Motor neuron (in vitro differentiated cells): Measurements from ENCODE around the gene CBLN4. TPM values are rescaled to one million over a fixed set of nuclear protein-coding genes. Genes with fewer than 3 reads are reported as not detected.

ENCODE experiments used
- ATAC-seq, 8 experiments: fragments of 200-7000 bp; cut with Tn5 transposase; replicated peaks in 6 of 8; 2 replicates each; pipeline ENCODE4 v1.8.0; 2021; ENCODE audit warnings: mild to moderate bottlenecking in 8 of 8, moderate library complexity in 8 of 8
- H3K27ac ChIP-seq, 2 donors: fragments of 250-450 bp; sonication (Bioruptor Pico); 2 replicates each; pipeline ENCODE4 v1.9.0; 2021; ENCODE audit warnings: antibody characterized with exemption in 2 of 2, mild to moderate bottlenecking in 2 of 2, moderate library complexity in 1 of 2
- H3K4me1 ChIP-seq, 2 donors: fragments of 250-450 bp; sonication (Bioruptor Pico); replicated peaks in 1 of 2; 2 replicates each; pipeline ENCODE4 v1.6.1; 2021; ENCODE audit warnings: antibody characterized with exemption in 2 of 2, mild to moderate bottlenecking in 2 of 2, moderate library complexity in 1 of 2
- H3K4me3 ChIP-seq, 5 donors: fragments of 250-450 bp; sonication (Bioruptor Pico); 2 replicates each; pipeline ENCODE4 v1.9.0; 2021; ENCODE audit warnings: antibody characterized with exemption in 5 of 5, mild to moderate bottlenecking in 5 of 5, moderate library complexity in 4 of 5
- WGBS, 10 experiments: fragments of 450-650 bp; shearing (Covaris generic); methylation state at CpG; one replicate each; pipeline ENCODE4 v1.0.0; 2022; 5-methylcytosine and 5-hydroxymethylcytosine counted together
- in situ Hi-C, 9 experiments: fragments of 400-800 bp; cut with MboI; loops; one replicate each; pipeline ENCODE4 v1.15.0; 2021; ENCODE audit warnings: low sequenced_read_pairs in 9 of 9, low pct_unique_long_range_greater_than_20kb in 2 of 9; ENCODE audit not compliant: unreplicated experiment in 9 of 9
- total RNA-seq, 8 experiments: library from RNA; unstranded; fragments of 300-600 nt; gene quantifications; 2 replicates each; pipeline versions ENCODE4 v1.2.3 to v1.2.4, GENCODE V29; 2022

The CBLN4 gene
- total RNA-seq, 8 experiments from 2014 or later: 0.10 to 0.76 (median 0.30) TPM; not detected in 2

DNA sequence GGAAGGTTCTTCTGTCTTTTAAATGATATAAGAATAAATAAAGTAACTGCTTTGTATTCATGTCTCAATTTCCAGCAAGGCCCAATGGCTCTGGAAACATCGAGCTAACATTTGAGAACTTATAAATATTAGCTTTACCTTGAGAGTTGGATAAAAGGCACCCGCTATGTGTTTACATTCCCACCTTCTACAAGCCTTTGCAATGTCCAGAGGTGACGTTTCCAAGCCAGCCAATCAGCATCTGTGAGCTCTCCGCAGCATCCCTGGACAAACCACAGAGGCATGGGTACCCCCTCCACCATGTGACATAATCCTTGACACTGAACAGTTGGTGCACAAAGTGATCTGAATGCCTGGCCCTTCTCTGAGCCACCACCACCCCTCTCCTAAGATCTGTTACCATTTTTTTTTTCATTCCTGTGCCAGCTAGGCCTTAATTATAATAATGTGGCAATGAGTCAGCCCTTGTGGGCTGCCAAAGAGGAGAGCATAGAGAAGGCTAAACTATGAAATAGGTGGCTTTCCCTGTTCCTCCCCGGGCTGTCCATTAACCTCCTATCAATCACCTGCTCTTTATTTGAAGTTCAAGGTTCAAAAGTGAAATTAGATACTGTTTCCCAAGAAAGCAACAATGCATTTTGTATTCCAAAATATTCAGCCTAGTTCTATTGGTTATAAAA is 4.1 kb downstream of the CBLN4 start:
- peaks cover 0 to 15% of the 10 kb centered on the region in 2 donors for H3K4me1 ChIP-seq
- 0 to 92% (median 63%) methylated on average over 1 to 5 of the region's 5 CpGs; no CpG with 5 or more reads in 1 of the 10 experiments for WGBS, 10 experiments
- H3K4me3 ChIP-seq: no peak overlapping the region
- in situ Hi-C loops: no loop called here
- no peak overlapping the region for H3K27ac ChIP-seq
- ATAC-seq: peak in 1 of 8 experiments; percentile 37

DNA sequence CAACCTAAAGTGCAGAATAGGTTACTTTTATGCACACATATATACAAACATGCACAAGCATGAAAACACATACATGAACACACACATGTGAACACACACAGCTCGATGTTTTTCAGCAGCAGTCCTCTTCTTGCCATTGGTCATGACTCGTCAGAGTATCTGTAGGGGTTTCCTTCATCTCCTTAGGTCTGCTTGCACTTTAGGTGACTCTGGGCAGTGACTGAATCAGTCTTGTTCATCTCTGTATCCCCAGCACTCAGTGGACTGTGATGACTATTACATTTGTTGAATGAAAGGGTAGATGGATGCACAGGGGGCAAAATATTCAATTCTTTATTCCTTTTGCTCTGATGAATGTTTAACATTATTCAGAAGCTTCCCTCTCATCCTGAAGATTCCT is 26.8 kb downstream of the CBLN4 start:
- Histone ChIP-seq H3K4me1 (peaks cover 0 to 2% of the 10 kb centered on the region in 2 donors), H3K4me3 (no peak overlapping the region), H3K27ac (no peak overlapping the region)
- WGBS, 10 experiments: 0 to 100% (median 60%) methylated on average over 1 to 2 of the region's 2 CpGs; no CpG with 5 or more reads in 4 of the 10 experiments
- ATAC-seq: no peak
- in situ Hi-C loops: no loop called here

DNA sequence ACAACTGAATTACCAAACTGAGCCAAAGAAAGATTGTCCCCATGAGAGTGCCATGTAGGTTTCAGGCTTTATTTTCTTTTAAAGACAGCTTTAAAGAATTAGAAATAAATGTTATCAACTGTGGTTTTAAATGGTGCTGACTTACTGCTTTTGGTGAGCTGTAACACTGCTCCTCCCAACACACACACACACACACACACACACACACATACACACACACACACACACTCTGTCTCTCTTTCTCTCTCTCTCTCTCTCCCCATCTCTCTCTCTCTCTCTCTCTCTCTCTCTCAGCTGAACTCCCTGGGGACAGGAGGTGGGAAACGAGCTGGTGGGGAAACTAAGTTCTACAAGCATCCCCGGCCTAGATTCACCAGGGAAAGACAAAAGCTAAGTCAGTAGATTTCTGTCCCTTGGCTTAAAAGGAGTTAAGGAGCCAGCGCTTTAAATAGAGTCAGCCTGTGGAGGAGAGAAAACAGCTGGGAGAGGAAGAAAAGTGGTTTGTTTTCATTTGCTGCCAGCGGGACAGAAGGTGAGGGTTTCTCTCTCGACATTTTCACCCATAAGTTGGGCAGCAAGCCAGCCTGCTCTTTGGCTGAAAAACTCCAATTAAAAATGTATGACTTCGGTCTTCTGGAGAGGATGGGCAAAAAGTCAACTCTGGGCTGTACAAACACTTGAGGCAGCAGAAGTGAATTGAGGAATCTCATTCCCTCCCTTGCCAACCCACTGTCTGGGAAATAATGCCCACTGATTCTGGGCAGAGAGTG is 27.4 kb downstream of the CBLN4 start:
- WGBS, 10 experiments: 0 to 60% (median 50%) methylated on average over 1 to 4 of the region's 6 CpGs; no CpG with 5 or more reads in 4 of the 10 experiments
- ATAC-seq: no peak

DNA sequence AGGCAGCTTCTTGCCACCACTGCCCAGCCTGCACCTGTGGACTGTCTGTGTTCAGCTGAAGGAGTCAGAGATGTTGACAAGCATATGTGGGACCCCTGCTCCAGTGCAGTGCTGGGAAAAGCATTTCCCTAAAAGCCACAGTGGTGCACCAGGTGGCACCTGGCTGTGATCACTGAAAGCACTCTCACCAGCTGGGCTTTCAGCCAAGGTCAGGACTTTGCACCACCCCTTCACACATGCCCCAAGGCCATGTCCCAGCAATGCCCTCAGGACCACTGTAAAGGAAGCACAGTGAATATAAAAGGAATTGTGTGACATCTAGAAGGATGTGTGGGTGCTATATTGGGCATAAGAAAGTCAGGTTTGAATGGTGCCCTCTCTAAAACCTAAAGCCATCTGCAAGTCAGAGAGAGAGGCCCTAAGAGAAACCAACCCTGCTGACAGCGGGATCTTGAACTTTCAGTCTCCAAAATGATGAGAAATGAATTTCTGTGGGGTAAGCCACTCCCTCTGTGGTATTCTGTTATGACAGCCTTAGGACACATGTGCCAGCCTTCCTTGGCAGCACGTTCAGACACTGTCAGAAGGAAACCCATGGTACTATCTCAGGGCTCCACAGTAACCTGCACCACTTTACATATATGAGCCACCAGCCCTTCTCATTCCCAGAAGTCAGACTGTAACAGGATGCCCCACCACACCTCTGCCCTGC is 30.7 kb downstream of the CBLN4 start:
- Histone ChIP-seq H3K27ac (no peak overlapping the region), H3K4me3 (no peak overlapping the region), H3K4me1 (peaks cover 0 to 2% of the 10 kb centered on the region in 2 donors)
- in situ Hi-C loops: no loop called here
- WGBS, 10 experiments: 60 to 65% methylated on average over 1 to 2 of the region's 2 CpGs; no CpG with 5 or more reads in 8 of the 10 experiments
- ATAC-seq: no peak

More for the DNA sequence above, 27.4 kb downstream of the CBLN4 start:
- H3K4me3 ChIP-seq: no peak overlapping the region
- in situ Hi-C loops: no loop called here
- H3K4me1 ChIP-seq: peaks cover 0 to 2% of the 10 kb centered on the region in 2 donors
- H3K27ac ChIP-seq: no peak overlapping the region

DNA sequence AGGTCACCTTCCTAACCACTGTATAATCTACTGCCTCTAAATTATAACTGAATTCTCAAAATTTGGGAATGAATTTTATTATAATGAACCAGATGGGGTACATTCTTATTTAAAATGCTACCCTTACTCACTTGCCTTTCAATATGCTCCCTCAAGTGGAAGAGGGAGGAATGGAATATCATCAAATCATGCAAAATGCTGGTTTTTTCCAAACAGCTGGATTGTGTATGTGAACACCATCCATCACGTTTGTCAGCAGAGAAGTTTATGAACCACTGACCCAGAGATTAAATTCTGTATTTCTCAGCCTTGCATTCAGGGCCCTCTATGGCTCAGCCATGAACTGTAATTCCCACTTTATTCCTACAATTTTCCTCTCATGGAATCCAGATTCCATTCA is 40.5 kb downstream of the CBLN4 start:
- H3K4me1 ChIP-seq: no peaks in the 10 kb centered on the region
- WGBS, 10 experiments: 0 to 88% (median 43%) methylated on average over 1 of the region's 1 CpG; no CpG with 5 or more reads in 3 of the 10 experiments
- H3K27ac ChIP-seq: no peak overlapping the region
- ATAC-seq: no peak
- in situ Hi-C loops: no loop called here
- no peak overlapping the region for H3K4me3 ChIP-seq

DNA sequence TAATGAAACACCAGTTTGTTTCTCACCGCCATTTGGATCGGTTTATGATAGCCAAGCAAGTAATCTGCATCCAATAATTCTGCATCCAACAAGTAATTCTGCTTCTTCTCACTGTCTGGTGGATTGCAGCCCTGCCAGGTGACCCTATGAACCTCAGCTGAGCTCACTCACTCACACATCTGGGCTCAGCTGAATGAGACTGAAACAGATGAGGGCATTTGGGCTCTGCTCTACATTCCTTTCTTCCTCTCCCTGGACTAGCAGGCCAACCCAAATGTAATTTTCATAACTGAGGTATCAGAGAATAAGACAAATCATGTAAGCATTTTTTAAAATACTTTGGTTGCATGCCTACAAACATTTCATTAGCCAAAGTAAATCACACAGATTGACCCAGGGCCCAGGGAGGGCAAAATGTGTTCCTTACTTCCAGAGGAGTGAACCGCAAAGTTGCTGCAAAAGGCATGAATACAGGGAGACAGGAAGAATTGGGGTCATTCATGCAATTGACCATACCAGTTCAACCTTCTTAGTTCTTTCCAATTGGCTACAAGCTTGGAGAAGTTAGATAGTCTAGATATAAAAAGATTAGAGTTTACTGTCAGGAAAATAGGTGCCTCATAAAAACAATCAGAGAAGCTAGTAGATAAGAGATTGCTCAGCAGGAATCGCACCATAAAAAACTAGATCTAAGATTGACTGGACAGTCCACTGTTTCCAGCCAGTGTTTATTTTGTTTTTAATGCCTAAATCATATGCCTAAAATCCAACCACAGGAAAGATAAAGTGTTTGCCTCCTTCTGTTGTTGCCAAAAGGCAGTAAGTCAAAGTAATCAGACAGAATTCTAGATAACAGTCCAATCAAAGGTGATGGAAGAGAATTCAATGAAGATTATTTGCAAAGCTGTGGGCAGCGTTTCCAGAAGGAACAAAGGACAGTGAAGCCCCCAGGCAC is 43.7 kb downstream of the CBLN4 start:
- in situ Hi-C loops: no loop called here
- Histone ChIP-seq H3K4me3 (no peak overlapping the region), H3K27ac (no peak overlapping the region), H3K4me1 (no peaks in the 10 kb centered on the region)
- no peak for ATAC-seq
- 10 to 89% (median 54%) methylated on average over 2 to 5 of the region's 5 CpGs for WGBS, 10 experiments

DNA sequence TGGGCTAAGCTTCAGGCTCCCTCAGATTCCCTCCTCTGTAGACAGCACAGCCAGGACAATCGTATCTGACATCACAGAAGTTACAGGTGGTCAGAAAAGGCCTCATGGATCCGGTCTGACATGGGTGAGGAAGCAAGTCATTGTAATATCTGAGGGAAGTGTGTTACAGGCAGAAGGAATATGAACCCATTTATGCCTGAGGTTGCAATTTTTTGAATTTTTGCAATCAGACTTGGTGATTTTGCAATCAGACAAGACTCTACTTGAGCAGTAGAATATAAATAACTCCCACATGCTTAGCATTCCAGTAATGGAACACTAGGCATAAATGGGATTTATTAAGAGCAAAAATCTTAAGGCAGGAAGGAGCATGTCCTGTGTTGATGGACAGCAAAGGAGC is 52.1 kb downstream of the CBLN4 start:
- ATAC-seq: peak in 1 of 8 experiments; percentile 24
- in situ Hi-C loops: no loop called here
- 0 to 35% methylated on average over 1 to 2 of the region's 2 CpGs; no CpG with 5 or more reads in 8 of the 10 experiments for WGBS, 10 experiments
- Histone ChIP-seq H3K4me3 (no peak overlapping the region), H3K27ac (no peak overlapping the region), H3K4me1 (peaks cover 0 to 5% of the 10 kb centered on the region in 2 donors)

DNA sequence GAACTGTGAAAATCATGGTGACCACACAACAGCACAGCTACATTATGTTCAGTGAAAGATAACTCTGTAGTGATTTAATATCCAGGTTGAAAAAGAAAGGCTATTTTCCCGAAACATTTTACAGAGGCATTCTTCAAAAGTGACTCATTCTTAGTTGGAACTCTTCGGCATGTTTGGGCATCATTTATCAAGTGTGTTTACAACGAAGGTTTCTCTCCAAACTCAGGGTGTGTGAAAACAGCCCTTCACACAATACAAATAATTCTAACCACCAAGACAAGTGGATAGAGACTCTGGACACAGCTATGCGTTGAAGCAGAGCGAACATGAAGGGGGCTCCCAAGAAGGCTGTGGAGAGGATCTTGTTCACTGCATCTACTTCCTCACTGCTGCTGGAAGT is 57.6 kb downstream of the CBLN4 start:
- Histone ChIP-seq H3K27ac (no peak overlapping the region), H3K4me3 (no peak overlapping the region), H3K4me1 (peaks cover 0 to 5% of the 10 kb centered on the region in 2 donors)
- no peak for ATAC-seq
- in situ Hi-C loops: no loop called here
- WGBS, 10 experiments: 13 to 94% (median 35%) methylated on average over 2 to 5 of the region's 5 CpGs; no CpG with 5 or more reads in 3 of the 10 experiments

Other genes with a start within 250 kb of the CBLN4 start
- gene MC3R, start 243.2 kb upstream of the CBLN4 start, total RNA-seq: under 1 TPM in 3 of 8 experiments, not detected in 5; 0.42 to 0.84 (median 0.62) TPM